ENCODE measurements around the gene SLC16A5. TPM values are rescaled to one million over a fixed set of nuclear protein-coding genes. Genes with fewer than 3 reads are reported as not detected.

The SLC16A5 gene
- total RNA-seq: 2.1 TPM

GRCh38 chr17:75087558-75088453, at the start of gene SLC16A5:
TSS of gene SLC16A5 (plus strand) at chr17:75087954. CDS start at chr17:75093637, 5,683 bp downstream.

GRCh38 chr17:75046407-75047289, 41.1 kb upstream of the SLC16A5 start, which contains the start of the genes ATP5PD and KCTD2:
TSS of gene ATP5PD (minus strand) at chr17:75046969. CDS start at chr17:75042650, 4,319 bp downstream.
TSS of gene KCTD2 (plus strand) at chr17:75047225. CDS start at chr17:75047251, 26 bp downstream.

GRCh38 chr17:75109407-75110233, 21.9 kb downstream of the SLC16A5 start, which contains the start of gene ARMC7:
TSS of gene ARMC7 (plus strand) at chr17:75109969. CDS start at chr17:75110289, 320 bp downstream.

GRCh38 chr17:75131278-75132017, 43.7 kb downstream of the SLC16A5 start, which contains the start of gene NT5C:
TSS of gene NT5C (minus strand) at chr17:75131742. CDS start at chr17:75131707, 35 bp downstream.

GRCh38 chr17:75154195-75155106, 66.7 kb downstream of the SLC16A5 start, which contains the start of gene JPT1:
TSS of gene JPT1 (minus strand) at chr17:75154512. CDS start at chr17:75154397, 115 bp downstream.

Small RNAs within 50 kb of the gene (small RNA-seq; reads per million reads assigned to genes)
- gene AC111186.1 (not detected), gene RF00019 (not detected), gene RN7SL573P (not detected)

Other genes with a start within 250 kb of the SLC16A5 start
- gene GRIN2C, start 228.1 kb upstream of the SLC16A5 start, total RNA-seq: 1.2 TPM
- gene FDXR, start 215.0 kb upstream of the SLC16A5 start, total RNA-seq: 5.5 TPM
- gene FADS6, start 194.3 kb upstream of the SLC16A5 start, total RNA-seq: 5.5 TPM
- 0.46 TPM for gene USH1G, start 164.7 kb upstream of the SLC16A5 start, total RNA-seq
- not detected for gene OTOP2, start 163.7 kb upstream of the SLC16A5 start, total RNA-seq
- gene OTOP3, start 152.1 kb upstream of the SLC16A5 start, total RNA-seq: not detected
- gene HID1, start 115.2 kb upstream of the SLC16A5 start, total RNA-seq: 25.1 TPM
- gene CDR2L, start 100.3 kb upstream of the SLC16A5 start, total RNA-seq: 7.2 TPM
- gene MRPL58, start 75.3 kb upstream of the SLC16A5 start, total RNA-seq: 13.4 TPM
- 146 TPM for gene ATP5PD, start 41.0 kb upstream of the SLC16A5 start, total RNA-seq
- 51.2 TPM for gene KCTD2, start 40.7 kb upstream of the SLC16A5 start, total RNA-seq
- 3.0 TPM for gene ARMC7, start 22.0 kb downstream of the SLC16A5 start, total RNA-seq
- 32.3 TPM for gene NT5C, start 43.8 kb downstream of the SLC16A5 start, total RNA-seq
- 563 TPM for gene JPT1, start 66.6 kb downstream of the SLC16A5 start, total RNA-seq
- gene SUMO2, start 95.0 kb downstream of the SLC16A5 start, total RNA-seq: 146 TPM
- 23.1 TPM for gene NUP85, start 117.7 kb downstream of the SLC16A5 start, total RNA-seq
- 18.9 TPM for gene GGA3, start 173.7 kb downstream of the SLC16A5 start, total RNA-seq
- 46.6 TPM for gene MRPS7, start 173.9 kb downstream of the SLC16A5 start, total RNA-seq
- 8.3 TPM for gene MIF4GD, start 183.3 kb downstream of the SLC16A5 start, total RNA-seq
- 8.8 TPM for gene SLC25A19, start 201.5 kb downstream of the SLC16A5 start, total RNA-seq